Measurements from ENCODE around the gene PLCD1.
A peak's percentile ranks its signal among the peaks of the same experiment; 100 is the strongest.
"Not testable (repeated sequence)": the region's sequence is repeated elsewhere in the genome, so short reads cannot be mapped to it uniquely, and the experiment has no call there.

PLCD1 gene

DNA sequence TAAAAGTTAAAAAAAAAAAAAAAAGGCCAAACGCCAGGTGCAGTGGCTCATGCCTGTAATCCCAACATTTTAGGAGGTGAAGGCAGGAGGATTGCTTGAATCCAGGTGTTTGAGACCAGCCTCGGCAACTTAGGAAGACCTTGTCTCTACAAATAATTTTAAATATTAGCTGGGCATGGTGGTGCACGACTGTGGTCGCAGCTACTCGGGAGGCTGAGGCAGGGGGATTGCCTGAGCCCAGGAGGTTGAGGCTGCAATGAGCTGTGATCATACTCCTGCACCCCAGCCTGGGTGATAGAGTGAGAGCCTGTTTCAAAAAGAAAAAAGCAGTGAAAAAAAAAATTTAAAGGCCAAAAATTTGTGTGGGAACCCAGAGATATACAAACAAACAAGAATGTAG is 6.8 kb upstream of the PLCD1 start:
- DNase-seq: no peak

DNA sequence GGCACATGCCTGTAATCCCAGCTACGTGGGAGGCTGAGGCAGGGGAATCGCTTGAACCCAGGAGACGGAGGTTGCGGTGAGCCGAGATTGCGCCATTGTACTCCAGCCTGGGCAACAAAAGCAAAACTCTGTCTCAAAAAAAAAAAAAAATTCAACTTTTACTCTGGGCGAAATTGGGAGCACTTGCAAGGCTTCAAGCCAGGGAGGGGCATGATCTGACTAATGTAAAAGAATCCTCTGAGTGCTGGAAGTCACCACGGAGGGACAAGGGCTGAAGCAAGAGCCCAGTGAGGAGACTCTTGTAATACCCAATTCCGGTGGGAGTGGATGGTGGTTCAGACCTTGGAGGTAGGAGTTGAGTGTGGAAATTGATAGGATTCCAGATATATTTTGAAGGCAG is 4.9 kb upstream of the PLCD1 start:
- DNase-seq: not testable (repeated sequence)

DNA sequence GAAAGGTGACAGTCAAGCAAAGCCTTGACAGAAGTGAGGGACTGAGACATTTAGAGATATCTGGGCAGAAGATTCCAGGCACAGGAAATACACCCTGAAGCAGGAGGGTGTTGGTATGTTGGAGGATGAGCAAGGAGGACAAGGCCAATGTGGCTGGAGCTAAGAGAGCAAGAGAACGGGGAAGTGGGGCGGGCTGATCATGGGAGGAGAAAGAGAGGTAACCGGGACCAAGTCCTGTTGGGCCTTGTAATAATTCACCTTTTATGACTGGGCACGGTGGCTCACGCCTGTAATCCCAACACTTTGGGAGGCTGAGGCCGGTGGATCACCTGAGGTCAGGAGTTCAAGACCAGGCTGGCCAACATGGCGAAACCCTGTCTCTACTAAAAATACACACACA is 4.1 kb upstream of the PLCD1 start:
- DNase-seq: not testable (repeated sequence)

DNA sequence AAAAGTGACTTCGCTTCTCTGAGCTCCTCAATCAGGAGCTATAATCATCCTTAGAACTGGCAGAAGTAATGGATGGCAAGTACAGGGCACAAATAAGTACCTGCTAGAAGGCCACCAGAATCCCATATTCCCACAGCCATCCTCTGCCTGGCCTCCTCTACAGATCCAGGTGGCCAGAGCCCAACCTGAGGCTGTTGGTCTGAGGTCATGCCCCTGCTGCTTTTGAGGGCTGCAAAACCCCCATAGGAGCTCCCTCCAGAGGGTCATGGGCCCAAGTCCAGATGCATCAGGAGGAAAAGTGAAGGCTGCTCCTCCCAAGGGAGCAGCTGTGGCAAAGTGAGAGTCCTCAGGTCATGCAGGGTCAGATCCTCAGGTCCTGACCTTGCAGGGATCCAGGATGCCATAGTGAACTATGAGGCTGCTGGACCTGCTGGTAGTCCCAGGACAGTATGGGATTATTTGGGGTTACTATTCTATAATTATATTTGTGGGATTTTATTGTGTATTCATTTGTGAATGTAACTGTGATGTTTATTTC is 3.0 kb upstream of the PLCD1 start:
- no peak for DNase-seq

DNA sequence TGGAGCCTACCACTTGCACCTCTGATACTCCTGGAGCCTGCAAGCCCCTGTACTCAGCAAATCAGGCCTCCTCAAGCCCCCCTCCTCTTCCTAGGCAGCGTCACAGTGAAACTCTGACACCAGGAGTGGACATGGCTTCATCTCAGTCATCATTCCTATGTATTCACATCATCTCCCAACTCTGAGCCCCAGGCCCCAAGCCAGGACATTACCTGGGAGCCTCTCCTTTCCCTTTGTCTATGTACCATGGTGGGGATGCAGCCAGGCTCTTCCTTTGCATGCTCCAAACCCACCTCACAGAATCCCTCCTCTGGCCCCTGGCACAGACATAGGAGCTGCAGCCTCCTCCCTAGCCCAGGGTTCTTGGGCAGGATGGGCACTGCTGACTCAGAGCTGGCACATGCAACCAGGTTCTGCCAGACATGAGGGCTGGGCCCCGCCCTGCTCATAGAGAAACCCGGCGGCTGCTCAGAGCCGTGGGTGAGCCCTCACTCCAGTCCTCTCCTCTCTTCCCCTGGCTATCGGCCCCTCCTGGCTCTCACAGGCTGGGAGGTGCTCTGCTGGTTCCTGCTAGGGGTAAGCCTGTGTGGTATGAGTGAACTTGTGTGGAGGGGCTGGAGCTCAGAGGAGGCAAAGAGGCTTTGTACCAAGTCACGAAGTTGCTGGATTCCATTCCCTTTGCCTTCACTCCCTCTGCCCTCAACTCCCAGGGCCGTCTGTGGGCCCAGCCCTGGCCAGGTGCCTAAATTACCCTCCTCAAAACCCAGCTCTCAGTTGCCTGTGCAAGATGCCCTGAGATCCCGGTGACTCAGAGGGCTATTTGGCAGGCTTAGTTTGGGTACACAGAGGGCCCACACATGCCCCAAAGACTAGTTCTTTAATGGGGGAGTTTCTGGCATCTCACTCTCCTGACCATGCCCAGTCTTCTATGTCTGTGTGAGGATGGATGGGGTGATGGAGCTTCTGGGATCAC is 1.9 kb upstream of the PLCD1 start:
- peak; percentile 34 for DNase-seq

DNA sequence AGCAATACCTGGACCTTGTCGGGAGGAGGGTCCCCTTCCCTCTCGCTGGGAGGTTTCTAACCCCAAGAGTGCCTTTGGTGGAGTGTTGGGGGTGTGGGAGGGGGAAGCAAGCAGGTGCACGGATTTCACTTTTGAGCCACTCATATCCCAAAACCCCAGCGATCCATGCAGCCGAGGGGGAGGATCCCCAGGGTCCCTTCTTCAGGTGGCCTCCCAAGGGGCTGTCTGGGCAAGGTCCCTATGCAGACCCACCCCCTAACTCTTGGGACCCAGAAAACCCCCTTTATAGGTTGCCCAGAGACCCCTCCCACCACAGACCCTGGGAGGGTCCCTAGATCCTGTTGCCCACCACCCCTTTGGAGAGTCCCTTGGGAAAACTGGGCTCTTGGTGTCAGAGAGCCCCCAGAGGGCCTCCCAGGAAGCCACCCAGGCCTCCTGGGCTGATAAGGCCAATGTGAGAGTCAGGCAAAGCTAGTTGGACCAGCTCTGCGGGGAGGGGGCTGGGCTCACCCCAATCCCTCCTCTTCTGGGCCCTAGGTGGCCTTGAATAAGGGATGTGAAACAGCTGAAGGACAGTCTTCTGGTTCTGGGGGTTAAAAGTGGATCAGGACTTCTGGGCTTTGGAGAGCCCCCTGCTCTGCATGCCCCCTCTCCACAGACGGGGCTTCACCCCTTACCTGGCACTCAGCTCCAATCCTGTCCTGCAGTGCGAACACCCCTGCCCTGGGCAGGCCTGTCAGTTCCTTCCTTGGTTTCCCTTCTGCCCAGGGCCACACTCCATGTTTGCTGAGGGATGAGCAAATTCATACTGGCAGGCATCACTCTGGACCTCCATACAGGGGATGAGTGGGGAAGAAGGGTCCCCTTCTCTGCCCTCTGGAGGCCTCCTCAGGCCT is 932 bp upstream of the PLCD1 start:
- no peak for DNase-seq

DNA sequence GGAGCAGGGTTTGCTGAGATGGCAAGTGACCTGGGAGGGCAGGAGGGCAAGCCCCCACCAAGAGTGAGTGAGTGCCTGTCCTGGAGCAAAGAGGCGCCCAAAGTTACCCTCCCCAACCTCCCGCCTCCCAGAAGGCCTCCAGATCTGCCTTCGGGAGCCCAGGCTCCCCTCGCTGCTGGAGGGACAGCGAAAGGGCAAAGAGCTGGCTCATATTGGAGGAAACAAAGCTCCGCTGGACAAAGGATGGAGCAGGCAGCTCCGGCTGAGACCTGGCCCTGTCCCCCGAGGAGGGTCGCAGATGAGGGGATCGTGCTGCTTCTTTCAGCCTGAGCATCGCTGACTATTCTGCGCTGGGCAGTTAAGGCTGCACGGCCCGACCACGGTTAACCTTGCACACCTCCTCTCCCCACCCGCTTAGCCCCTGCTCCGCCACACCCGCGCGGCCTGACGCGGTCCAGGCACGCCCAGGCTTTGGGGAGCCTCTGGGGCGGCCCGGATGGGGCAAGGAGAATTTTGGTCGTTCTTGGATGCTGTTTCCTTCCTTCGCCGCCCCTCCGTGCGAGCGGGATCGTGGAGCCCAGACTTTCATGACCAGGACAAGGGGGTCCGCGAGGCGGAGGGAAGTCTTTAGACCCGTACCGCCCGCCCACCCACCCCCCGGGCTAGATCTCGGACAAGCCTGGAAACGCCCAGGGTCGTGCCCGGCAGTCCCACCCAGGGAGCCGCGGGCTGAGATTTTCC is 651 bp downstream of the PLCD1 start:
- no peak for DNase-seq

DNA sequence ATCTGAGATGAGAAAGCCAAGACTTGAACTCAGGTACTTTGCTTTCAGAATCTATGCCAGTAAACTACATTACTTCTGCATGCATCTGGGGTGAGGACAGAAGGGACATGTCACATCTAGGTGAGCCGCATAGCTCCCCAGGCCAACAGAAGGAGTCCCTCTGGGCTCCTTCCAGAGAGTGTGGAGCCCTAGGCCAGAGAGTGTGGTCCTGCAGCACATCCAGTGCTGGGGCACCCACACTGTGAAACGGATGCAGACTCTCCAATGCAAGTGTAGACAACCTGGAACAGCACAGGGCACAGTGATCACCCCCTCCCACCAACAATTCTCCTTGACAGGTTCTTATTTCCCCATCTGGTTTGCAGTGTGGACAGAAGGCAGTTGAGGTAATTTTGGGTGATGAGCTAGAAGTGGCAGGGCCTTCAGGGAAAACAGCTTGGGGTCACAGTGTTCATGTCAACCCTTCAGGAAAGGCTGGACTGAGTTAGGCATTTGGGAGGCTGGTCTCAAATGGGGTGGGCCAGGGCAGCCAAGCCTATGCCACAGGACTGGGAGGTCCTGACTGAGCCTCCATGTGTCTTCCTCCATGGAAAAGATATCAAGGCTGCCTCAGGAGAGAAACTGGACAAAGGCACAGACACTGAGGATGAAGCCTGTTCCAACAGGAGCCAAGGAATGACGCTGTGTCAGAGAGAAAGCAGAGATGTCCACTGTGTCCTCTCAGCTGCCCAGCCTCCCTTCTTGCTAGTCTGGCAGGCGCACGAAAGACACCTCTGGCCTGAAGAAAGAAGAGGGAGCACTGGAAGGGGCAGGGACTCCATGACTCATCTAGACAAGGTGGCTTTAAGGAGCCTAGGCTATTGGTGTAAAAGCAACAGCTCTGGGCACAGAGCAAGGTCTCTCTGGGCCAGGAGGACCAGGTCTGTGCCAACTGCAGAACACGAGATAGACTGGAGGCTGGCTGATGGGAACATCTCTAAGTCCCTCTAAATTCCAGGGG is 1.7 kb downstream of the PLCD1 start:
- DNase-seq: no peak

DNA sequence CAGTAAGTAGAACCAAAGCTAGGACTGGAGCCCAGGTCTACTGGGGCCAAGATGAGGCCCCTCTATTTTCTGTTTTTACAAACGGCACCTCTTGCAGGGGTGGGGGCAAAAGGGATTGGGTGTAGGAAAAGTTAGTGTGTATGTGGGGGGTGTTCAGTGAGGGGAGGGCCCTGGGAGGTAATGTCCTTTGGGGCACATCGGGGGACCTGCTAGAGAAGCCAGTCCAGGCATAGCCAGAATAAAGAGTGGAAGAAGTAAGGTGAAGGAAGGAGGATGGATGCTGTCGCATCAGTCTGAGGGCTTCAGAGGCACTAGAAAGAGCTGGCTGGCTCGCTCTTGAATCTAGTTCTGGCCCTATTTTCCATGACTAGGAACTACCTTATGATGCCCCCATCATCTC is 2.6 kb downstream of the PLCD1 start:
- DNase-seq: no peak

DNA sequence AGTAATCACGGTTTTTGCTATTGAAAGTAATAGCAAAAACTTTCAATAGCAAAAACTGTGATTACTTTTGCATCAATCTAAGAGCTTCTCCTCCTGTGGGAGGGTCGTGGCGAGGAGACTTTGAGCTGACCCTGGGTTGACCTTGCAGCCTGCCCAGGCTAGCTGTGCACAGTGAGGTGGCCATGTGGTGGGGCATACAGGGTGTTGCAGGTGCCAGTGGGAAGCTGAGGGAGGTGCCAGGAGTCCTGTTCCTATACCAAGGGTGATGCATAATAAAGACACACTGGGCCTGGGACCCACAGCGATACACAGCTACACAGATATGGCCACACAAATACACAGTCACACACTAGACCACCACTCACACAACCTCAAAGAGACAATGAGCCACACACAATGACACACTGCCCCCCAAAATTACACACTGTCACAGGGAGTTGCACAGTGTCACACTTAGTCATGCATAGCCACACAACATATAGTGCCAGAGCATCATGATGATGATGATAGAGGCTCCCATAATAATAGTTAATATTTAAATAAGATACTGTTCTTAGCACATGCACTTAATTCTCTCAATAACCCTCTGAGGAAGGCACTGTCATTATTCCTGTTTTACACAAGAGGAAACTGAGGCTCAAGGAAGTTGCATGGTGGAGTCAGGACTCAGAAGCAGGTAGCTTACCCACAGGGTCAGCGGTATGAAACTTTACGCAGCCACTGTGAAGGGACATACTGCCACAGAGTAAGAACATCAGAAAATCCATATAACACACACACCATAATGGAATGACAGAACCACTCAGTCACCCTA is 6.3 kb downstream of the PLCD1 start:
- DNase-seq: no peak

DNA sequence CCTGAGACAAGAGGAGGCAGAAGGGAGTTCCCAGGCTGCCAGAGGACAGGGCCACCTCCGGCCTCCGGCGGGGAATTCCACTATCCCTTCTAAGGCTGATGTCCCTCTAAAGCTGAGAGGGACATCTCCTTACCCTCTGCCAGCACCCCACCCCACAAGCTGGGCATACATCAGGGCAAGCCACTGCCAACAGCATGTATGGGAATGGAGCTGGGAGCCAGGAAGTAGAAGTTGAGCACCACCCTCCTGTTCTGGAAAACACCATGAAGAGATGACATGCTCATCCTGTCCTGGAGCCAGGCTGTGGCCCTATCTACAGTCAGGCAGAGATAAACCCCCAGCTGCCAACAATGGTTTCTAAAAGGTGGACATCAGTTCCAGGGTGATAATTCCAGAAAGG is 7.1 kb downstream of the PLCD1 start:
- no peak for DNase-seq

DNA sequence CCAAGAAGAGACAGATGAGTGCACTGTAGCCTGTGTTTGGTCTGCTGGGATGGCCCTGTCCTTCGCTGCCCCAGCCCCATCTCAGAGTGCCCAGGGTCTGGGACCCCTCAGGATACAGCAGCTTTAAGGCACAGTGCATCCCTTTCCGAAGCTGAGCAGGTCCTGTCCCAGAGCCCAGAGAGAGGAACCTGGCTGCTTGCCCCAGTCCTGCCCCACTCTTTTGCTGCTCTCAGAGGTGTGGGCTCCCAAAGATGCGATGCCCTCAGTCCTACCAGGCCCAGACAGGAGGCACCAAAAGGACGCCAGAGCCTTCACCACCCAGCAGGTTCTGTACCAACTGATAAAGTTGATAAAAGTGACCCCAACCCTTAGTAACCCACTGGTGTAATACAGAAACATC is 8.2 kb downstream of the PLCD1 start:
- DNase-seq: no peak

DNA sequence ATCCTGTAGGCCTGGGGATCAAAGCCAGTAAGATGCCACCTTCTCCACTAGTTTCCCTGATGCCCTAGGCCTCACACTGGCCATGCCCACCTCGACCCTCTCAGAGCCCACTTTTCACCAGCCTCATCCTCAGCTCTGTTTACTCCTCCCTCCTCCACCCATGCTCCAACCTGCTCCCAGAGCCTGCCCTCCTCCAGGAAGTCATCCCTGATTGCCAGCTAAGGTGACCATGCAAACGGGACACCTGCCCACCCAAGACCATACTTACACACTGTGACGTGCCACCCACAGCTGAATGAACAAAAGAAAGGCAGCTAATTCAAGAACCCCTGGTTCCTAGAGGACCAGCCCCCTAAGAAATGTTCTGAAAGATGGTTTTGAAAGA is 9.1 kb downstream of the PLCD1 start:
- DNase-seq: no peak

DNA sequence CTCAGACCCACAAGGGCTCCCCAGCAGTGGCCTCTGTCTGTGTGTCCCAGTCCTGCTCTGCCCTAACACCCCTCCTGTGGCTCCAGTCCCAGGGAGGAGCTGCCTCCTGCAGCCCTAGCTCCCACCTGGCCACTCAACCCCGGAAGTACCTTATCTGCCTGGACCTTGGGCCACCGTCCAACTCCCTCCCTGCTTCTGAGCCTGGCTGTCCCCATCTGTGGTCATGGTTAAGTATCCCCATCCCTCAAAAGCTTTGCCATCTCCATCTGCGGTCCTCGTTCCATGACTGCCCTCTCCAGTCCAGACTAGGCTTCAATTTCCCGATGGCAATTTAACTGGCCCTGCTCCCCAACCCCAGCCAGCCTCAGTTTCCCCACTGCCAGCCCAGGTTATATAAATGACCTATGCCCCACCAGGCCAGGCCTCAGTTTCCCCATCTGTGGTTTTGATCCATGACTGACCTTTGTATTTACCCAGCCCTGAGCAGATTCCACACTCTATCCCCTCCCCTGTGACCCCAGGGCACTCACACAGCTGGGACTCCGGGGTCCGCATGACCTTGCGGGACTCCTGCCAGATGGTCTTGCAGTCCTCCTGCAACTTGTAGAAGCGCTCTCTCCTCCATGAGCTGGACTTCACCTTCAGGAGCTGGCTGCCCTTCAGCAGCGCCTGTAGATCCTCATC is 9.6 kb downstream of the PLCD1 start:
- DNase-seq: no peak

DNA sequence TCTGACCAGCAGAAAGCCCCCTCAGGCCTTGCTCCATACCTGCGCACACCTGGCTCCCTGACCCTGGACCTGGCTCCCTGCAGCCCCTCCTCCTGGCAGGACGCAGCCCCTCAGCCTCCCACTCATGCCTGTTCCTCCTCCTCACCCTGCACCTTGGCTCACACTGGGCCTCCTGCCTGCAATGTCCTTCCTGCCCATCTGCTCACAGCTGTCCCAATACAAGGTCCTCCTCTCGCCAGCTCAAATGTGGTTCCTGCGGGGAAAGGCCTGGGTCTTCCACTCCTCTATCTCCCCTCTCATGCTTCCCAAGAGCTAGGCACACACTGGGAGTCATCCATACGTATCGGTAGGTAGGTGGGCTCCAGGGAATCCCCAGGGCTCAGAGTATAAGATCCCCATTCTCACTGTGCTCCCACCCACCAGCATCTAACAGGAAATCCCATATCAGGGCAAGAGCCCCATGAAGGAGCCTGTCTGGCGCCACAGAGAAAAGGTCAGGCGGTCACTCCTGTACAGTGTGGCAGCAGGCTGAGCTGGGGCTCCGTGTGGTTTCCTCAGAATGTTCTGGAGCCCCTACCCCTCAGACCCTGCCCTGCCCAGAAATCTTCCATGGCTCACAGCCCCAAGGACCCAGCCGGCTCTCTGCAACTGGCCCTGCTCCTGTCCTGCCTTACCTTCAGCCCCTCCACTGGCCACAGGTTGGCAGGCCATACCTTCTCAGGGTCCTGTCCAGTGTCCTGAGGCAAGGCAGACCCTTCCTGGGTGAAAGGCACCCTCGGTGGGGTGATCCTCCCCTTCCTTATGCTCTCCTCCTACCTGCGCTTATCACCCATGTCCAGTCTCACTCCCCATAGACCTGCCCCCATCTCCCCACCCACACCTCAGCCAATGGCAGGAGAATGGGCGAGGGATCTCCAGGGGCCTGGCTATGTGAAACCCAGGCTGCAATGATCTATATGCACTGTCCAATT is 10.9 kb downstream of the PLCD1 start:
- no peak for DNase-seq

DNA sequence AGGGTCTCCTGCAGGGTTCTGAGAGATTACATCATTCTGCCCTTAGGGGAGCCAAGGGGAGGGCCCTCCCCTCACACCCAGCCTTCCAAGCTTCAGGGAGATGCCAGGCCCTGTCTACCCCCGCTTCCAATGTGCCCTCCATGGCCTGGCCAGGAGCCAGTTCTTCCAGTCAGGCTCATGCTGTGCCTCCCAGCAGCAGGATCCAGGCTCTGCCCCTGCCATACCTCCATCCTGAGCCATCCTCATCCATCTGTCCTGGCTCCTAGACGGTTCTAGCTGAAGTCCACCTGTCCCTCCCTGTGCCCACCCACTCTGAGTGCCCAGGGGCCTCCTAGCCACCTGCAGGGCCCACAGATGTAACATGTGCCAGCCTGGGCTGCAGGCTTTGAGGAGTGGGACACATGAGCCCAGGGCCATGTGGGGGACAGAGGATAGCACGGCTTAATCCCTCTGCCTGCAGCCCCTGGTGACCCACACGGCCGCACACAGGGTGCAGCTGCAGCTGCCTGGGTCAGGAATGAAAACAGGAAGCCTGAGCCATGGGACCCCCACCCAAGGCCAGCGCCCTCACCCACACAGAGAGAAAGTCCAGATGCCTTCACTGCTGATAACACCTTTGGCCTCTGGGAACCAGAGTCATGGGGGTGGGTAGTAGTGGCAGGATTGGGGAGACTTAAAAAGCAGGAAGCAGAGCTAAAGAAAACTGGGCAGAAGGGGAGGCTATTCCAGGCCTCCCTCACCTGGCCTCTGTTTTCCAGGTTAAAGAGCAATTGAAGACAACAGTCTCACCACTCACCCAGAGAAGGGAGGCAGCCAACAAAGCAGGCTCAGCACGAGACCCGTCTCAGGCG is 11.8 kb downstream of the PLCD1 start:
- DNase-seq: no peak

DNA sequence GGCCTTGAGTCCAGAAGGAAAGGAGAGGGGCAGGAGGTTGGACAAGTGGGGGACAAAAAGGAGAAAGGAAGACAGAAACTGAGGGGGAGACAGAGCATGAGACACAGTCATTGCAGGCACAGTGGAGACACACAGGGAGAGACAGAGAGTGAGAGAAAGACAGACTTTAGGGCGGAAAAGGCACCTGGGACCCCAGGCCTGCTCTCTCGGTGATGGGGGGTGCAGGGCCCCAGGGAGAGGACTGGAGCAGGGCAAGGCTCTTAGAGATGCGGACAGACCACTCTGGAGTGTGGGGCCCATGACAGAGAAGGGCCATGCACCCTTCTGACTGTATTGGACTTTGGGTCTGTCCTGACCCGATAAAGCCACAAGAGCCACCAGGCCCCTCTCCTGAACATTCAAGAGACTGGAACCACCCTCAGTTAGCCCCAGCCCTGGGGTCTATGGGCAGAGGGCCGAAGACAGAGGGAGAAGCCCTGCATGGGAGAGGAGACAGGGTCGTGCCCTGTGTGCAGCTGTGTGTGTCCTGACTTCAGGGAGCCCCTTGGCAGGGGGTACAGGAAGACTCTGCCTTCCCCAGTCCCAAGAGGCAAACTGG is 12.5 kb downstream of the PLCD1 start:
- DNase-seq: no peak

All from activated naive CD4-positive, alpha-beta T cell treated with anti-CD3 and anti-CD28 coated beads, Interleukin-2, amount 50 U/mL, for 16 hours (primary cell).